ENCODE data around the gene NCAPG2.
A peak's percentile ranks its signal among the peaks of the same experiment; 100 is the strongest.
"Not testable (repeated sequence)": the region's sequence is repeated elsewhere in the genome, so short reads cannot be mapped to it uniquely, and the experiment has no call there.

Gene NCAPG2

DNA sequence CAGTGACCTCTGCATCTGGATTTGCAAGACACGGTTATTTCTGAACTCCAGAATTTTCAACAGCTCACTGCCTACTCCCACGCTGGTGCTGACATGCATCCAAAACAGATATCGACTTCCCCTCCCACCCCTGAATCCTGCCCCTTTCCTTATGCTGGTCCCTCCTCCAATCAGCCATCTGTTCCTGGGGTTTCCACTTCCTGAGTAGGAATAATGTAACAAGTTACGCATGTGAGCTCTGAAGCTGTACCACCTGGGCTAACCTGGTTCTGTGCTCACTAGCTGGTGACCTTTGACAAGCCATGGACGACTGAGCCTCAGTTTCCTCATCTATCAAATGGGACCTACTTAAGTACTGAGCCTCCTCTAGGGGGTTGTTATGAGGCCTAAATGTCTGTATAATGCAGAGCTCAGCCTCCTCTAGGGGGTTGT lies 1.7 kb upstream of the NCAPG2 start:
- DNase-seq: no peak

- DNase-seq: no peak
Measured at GRCh38 chr7:158705234-158705850, 738 bp upstream of the NCAPG2 start.

DNA sequence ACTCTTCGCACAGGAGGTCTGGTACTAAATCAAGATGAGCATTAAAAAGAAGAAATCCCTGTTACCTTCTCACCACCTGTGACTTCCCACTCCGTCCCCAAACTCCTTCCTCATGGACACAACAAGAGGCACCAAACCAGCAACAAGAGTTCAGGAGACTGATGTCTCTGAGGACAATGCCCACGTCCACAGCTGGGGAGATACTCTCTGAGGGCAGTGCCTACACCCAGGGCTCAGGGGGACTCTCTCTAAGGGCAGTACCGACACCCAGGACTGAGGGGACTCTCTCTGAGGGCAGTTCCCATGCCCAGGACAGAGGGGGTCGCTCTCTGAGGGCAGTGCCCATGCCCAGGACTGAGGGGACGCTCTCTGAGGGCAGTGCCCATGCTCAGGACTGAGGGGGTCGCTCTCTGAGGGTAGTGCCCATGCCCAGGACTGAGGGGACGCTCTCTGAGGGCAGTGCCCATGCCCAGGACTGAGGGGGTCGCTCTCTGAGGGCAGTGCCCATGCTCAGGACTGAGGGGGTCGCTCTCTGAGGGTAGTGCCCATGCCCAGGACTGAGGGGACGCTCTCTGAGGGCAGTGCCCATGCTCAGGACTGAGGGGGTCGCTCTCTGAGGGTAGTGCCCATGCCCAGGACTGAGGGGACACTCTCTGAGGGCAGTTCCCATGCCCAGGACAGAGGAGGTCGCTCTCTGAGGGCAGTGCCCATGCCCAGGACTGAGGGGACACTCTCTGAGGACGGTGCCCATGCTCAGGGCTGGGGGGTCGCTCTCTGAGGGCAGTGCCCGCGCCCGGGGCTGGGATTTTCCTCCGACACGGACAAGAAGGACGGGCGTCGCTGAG lies 703 bp downstream of the NCAPG2 start:
- DNase-seq: not testable (repeated sequence)

- no peak for DNase-seq
Measured at GRCh38 chr7:158702944-158703343, 1.7 kb downstream of the NCAPG2 start.

GRCh38 chr7:158702196-158702595 lies 2.4 kb downstream of the NCAPG2 start:
- DNase-seq: no peak

DNA sequence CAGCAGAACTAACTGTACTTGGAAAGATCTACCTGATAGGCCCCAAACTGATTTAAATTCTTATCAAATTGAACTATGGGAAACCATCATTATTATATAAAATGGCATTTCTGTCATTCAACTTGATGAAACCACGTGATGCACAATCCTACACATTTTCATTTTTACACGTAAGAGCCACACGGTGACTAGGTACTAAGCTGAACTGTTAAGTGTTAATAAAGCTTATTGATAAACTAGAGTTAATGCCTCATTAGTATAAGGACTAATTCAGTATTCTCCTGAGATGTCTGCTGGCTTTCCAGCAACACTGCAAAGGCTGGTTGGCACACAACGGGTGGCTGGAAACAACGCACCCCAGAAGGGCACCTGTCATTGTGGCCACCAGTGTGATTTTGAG lies 4.6 kb downstream of the NCAPG2 start:
- DNase-seq: no peak

GRCh38 chr7:158699341-158699740 lies 5.3 kb downstream of the NCAPG2 start:
- no peak for DNase-seq

DNA sequence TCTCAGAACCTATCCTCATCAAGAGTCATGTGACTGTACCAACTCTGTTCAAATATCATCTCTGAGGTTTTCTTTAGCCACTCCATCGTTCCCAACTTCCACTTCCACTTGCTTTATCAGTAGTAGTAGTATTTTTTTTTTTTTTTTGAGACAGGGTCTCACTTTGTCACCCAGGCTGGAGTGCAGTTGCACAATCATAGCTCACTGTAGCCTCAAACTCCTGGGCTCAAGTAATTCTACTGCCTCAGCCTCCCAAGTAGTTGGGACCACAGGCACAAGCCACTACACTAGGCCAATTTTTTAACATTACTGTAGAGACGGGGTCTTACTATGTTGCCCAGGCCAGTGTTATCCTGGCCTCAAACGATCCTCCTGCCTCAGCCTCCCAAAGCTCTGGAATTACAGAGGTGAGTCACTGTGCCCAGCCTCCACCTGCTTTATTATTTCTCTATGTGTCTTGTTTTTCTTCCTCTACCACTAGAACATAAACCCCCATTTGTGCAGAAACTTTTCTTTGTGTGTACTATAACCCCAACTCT lies 5.9 kb downstream of the NCAPG2 start:
- DNase-seq: no peak

- DNase-seq: not testable (repeated sequence)
Measured at GRCh38 chr7:158697597-158697996, 7.0 kb downstream of the NCAPG2 start.

GRCh38 chr7:158695726-158696452 lies 8.7 kb downstream of the NCAPG2 start:
- peak in 1 of 2 donors; percentile 49 for DNase-seq

DNA sequence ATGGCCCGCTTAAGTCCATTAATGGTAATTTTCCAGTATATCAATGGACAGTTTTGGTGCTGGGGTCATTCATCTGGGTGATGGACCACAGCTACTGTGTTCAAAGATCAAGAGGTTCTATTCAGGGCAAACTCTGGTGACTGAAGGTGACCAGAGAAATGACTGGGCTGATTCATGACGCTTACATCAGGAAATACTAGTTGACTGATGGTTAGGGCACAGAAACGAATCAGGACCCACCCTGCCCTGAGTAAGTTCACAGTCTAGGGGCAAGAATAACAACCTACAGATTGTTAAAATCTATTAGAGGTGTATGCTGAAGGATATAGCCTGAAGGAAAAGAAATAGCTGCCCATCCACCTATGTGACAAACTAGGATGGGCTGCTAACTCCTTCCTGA lies 9.5 kb downstream of the NCAPG2 start:
- DNase-seq: no peak

DNA sequence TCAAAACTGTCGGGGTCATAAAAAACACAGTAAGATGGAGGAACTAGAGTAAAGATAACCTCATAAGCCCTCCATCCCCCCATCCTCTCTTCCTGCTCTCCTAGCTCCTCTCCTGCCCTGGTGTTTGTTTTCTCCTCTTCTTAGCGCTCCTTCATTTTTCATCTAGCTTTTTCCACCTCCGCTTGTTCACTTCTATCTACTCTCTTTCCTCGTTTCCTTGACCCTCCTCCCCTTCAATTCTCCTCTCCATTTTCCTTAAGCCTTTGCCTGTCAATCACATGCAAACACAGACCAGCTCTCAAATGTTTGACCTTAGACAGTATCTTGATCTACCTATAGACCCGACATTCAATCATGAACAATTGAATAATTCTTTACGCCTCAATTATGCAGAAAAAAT lies 10.0 kb downstream of the NCAPG2 start:
- DNase-seq: no peak

GRCh38 chr7:158689488-158689887 lies 15.1 kb downstream of the NCAPG2 start:
- DNase-seq: no peak

- DNase-seq: no peak
Measured at GRCh38 chr7:158687406-158687805, 17.2 kb downstream of the NCAPG2 start.

DNA sequence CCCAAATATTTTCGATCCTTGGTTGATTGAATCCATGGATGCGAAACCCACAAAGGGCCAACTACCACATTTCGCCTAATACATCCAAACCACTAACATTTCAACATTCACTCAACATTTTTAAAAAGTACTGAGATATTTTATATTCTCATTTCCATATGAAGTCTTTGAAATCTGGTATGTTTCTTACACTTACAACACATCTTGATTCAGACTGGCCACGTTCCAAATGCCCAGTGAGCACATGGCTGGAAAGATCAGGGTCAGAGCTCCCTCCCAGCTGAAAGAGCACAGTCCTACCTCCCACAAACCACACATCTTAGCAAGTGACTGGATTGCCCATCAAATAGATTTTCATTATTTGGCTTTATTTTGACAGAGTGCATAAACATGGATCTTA lies 18.9 kb downstream of the NCAPG2 start:
- no peak for DNase-seq

DNA sequence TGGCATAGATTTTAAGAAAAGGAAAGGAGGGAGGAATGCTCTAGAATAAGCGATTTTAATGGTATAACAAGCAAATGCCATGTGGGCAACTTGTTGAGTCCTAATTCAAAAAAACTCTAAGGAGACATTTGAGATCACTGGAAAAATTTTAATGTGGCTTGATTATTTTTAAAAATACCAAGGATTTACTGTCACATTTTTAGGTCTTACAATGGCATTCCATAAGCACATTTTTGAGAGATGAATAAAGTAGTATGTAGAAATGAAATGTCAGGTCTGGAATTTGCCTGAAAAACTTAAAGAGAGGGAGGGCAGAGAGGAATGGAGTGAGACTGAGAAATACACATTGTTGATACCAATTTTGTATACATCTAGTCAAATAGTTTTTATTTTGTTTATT lies 20.3 kb downstream of the NCAPG2 start:
- no peak for DNase-seq

DNA sequence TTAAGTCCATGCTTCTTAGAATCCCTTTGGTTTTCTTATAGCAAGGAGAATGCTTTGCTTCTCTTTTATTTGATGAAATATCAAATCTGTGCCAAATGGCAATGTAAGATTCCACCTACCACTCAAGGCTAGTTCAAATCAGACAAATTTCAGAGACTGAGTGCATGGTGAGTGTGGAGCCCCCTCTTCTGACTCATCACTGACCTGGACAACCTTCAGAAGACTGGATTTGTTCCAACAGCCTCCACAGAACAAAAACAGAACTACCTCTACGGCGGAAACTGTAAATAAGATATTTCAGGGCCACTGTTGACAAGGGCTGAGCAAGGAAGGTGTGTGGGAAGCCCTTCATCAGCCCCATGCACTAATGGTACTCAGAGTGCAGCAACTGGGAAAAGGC lies 21.1 kb downstream of the NCAPG2 start:
- DNase-seq: no peak

GRCh38 chr7:158682456-158682855 lies 22.1 kb downstream of the NCAPG2 start:
- DNase-seq: no peak

- DNase-seq: no peak
Measured at GRCh38 chr7:158680754-158681153, 23.9 kb downstream of the NCAPG2 start.

DNA sequence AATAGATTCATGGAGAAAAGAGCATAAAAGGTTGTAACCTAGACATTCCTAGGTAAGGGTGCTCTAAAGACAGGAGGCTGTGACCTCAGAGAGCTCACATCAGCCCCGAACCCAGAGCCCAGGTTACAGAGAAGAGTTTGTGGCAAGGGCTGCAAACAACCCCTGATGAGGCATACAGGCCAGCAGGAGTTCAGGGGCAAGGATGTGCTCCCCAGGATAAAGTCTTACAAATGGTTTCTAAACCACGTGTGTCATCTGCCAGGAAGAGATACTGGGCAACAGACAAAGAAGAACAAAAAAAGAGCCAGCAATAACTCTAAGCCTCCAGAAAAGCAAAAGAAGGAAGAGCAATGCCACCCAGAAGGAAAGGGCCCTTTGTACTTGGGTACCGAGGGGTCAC lies 27.7 kb downstream of the NCAPG2 start:
- no peak for DNase-seq

GRCh38 chr7:158676171-158676840 lies 28.3 kb downstream of the NCAPG2 start:
- DNase-seq: no peak

GRCh38 chr7:158672975-158673374 lies 31.6 kb downstream of the NCAPG2 start:
- no peak for DNase-seq

DNA sequence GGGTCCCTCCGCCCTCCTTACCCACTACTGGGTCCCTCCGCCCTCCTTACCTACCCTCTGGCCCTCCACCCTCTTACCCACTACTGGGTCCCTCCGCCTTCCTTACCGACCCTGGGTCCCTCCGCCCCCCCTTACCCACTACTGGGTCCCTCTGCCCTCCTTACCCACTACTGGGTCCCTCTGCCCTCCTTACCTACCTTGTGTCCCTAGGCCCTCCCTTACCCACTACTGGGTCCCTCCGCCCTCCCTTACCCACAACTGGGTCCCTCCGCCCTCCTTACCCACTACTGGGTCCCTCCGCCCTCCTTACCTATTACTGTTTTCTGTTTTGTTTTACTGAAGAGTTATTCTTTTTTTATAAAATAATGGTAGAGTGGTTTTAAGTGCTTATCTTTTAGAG lies 36.5 kb downstream of the NCAPG2 start:
- not testable (repeated sequence) for DNase-seq

Measured in stimulated activated CD4-positive, alpha-beta T cell treated with anti-CD3 and anti-CD28 coated beads, Interleukin-2, amount 100 ng/mL, for 24 hours (primary cell).